HG03103 (cell line): ENCODE data around the gene DSN1.
"Not testable (repeated sequence)": the region's sequence is repeated elsewhere in the genome, so short reads cannot be mapped to it uniquely, and the experiment has no call there.

ENCODE experiments used
- ATAC-seq: cut with Tn5 transposase; IDR thresholded peaks from one replicate; pipeline ENCODE4 v1.9.1; 2021; ENCODE audit warnings: low read depth; ENCODE audit not compliant: unreplicated experiment

DSN1 gene, protein sequence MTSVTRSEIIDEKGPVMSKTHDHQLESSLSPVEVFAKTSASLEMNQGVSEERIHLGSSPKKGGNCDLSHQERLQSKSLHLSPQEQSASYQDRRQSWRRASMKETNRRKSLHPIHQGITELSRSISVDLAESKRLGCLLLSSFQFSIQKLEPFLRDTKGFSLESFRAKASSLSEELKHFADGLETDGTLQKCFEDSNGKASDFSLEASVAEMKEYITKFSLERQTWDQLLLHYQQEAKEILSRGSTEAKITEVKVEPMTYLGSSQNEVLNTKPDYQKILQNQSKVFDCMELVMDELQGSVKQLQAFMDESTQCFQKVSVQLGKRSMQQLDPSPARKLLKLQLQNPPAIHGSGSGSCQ

DNA sequence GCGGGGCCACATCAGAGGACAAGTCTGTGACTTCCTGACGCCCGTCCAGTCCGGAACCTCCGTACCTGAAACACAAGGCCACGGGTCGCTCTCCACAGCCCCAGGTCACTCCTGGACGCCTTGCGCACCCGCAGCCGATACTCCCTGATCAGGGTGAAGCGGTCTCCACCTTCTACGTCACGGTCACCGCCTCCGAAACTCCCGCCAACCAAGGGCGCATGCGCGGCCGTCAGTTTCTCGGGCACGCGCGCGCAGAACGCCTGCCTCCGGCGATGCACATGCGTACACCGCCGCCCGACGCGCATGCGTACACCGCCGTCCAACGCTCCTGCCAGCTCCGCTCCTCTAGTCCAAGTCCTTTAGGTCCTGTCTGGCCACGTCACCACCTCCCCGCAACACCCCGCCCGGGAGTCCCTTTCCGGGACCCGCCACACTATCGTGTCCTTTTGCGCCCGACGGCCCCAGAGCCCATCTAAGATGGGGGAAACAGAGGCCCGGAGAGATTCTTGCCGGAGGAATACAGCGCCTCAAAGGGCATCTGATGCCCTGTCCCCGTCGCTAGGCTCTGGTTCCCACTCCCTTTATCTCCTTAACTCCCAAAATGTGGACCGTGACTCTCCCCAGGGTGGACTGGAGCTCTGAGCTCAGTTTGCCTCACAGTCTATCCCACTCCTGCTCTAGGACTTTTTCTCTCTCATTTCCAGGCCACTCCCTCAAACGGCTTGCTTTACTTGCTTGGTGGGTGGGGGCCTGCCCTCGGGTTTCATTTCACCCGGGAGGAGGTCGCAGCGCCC is at the start of gene DSN1:
Gene DSN1 (minus strand): TSS at position 167 of the 794 bp plus-strand sequence. CDS start 2,305 bp downstream, outside the sequence.
- peak; percentile 78 for ATAC-seq

DNA sequence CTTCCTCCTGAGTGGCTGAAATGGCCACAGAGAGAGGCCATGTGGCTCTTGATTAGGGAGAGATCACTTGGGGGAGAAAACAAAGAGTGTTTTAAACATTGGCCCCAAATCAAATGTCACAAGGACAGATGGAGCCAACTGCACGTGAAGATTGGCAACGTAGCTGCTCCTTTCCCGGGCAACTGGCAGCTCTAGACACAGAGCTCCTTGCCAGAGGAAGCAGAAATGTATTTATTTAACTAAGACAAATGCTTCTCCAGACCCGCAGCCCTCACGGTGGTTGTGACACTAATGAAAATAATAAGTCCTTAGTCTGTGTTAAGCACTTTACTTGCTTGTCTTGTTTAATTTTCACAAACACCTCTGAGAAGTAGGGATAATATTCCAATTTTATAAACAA is 49.6 kb upstream of the DSN1 start:
- ATAC-seq, result no peak

DNA sequence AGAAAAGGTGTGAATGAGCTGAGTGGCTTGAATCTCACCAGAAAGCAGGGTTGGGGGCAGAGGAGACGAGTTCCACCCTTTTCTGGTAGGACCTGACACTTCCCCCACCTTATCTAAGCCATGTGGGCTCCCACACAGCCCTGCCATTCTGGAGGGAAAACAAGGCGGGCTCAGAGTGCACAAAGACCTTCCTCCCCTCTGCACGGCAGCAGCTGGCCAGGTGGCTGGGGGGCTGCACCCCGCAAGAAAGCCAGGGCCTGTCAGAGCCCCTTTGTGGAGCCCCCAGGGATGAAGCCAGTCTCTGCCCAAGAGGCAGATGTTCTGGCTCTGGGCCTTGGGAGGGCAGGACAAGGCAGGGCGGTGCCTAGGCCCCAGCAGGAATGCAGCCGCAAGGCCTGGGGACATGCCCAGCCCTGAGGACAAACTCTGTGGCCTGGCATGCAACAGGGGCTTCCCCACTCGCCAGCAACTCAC is 48.4 kb upstream of the DSN1 start:
- no peak for ATAC-seq

DNA sequence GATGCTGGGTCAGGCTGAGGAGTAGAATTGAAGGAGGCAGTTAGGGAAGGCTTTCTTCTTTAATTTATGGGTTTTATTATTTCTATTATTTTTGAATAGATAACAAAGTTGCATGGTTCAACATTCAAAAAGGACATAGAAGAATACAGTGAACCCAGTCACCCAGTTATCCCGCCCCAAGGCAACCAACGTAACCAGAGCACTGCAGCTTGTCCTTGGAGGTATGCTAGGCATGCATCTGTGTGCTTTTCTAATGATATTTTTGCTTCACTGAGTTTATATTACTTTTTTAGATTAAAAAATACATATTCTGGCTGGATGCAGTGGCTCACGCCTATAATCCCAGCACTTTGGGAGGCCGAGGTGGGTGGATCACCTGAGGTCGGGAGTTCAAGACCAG is 47.4 kb upstream of the DSN1 start:
- no peak for ATAC-seq

DNA sequence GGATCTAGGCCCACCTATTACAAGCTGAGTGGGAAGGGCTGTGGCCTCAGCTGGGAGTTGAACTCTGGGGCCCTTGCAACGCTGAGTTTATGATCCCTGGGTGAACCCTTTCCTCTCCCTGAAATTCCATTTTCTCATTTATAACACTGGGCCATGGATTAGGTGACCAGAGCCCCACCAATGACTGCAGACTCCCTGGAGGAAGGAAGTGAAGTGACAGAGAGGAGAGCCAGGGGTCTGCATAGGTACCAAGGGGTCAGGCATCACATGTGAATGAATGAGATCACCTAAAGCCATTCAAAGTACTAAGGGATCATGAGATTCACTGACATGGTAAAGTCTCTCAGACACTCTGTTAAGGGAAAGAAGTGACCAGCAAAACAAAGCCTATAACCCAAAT is 46.5 kb upstream of the DSN1 start:
- no peak for ATAC-seq

DNA sequence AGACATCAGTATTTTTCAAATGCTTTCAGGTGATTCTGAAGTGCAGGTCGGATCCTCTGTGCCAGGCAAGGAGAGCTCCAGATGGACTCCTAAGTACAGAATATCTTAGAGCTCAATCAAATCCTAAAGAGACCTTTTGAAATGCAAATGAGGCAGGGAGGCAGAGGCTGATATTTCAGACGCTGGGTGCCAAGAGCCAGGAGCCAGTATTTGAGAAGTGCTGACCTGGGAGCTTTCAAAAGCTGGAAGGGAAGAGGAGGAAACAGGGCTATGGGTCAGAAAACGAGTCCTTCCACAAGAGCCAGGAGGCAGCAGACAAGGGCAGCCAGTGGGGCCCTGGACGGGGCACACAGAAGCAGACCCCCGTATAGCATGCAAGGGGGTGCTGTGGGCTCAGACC is 46.1 kb upstream of the DSN1 start:
- ATAC-seq, result no peak

DNA sequence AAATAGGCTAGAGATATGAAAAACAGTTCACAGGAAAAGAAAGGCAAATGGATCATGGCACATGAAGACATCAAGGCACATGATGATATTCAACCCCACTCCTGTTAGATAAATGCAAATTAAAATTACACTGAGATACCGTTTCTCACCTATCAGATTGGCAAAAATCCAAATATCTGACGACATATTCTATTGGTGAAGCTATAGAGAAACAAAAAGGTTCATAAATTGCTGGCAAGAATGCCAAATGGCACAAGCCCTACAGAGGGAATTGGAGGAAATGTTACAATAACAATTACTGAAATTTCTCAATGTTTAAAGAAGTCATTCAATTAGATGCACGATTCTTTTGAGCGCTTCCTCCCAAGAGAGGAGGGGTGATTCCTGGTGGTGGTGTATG is 45.3 kb upstream of the DSN1 start:
- no peak for ATAC-seq

DNA sequence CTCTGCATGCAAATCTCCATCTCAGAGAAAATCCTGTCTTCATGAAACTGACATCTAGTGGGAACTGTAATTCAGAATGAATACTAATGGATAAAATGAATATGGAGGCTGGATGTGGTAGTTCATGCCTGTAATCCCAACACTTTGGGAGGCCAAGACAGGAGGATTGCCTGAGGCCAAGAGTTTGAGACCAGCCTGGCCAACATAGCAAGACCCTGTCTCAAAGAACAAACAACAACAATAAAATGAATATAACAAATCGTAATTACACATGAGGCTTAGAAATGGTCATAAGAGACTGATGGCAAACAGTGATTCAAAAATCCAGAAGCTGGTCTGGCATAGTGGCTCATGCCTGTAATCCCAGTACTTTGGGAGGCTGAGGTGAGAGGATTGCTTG is 44.6 kb upstream of the DSN1 start:
- no peak for ATAC-seq

DNA sequence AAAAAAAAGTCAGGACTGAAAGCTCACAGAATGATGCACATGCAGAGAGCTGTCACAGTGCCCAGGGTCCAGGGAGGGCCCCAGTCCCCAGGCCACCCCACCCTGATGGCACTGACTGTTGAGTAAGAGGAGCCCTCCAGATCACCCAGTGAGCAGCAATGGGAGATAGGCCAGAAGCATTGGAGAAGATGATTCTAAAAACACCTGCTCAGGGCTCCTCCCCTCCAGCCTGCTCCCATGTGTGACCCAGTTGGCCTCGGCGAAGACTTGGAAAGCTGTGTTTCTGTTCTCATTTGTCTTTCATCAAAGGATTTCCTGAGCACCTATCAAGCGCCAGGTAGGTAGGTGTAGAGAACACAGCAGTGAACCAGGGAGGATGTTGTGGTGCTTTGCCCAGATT is 43.9 kb upstream of the DSN1 start:
- ATAC-seq, result no peak

DNA sequence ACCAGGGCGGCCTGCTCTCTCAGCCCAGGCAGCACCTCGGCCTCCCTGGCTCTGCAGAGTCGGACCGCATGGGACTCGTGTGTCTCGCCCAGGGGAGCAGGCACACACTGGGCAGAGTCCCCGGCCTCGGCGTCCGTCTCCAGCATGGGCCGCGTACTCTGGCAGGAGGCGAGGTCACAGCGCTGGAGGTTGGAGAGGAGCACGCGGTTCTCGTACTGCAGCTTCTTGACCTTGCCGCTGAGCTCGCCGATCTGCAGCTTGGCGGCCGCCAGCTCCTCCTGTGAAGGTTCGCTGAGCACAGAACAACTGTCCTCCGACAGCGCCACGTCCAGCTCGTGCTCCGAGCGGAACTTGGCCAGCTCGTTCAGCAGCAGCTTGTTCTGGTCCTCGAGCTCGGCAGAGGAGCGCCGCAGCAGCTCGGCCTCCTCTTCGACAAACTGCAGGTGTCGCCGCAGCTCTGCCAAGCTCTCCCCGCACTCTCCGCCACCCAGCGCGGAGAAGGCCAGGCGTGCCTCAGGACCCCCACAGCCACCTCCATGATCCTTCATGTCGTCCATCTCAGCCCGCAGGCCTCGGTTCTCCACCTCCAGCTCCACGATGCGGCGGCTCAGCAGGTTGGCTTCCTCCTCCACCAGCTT is 42.0 kb upstream of the DSN1 start:
- ATAC-seq, result no peak

DNA sequence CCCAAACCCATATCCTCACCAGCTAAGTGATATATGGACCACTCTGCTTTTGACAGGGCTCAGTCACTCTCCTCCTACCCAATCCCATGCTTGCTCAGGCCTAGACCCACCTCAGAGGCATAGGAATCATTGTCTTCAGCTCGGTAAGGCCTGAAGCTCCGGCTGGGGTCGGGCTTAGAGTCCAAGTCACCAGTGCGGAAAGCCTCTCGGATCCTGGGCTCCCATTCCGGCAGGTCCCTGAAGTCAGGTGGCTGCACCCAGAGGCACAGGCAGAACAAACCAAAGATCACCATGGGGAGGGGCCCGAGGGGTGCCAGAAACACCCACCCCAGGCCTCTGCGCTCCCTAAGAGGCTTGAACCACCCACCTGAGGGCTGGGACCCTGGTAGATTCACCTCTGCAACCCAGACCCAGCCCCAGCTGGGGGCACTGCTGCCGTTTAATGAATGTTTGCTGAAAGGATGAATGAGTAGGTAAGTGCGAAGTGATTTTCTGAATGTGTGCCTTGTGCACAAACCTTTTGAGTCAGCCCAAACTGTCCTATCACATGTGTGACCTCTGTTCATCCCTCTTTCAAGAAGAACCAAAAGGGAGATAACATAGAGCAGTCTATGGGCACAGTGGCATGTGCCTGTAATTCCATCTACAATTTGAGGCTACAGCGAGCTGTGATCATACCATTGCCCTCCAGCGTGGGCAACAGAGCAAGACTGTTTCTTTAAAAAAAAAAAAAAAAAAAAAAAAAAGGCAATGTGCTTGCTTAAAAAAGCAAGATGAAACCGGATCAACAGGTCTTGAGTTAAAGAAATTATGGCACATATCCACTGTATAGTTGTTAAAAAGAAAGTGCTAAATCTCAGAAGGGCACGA is 39.3 kb upstream of the DSN1 start:
- ATAC-seq, result no peak

DNA sequence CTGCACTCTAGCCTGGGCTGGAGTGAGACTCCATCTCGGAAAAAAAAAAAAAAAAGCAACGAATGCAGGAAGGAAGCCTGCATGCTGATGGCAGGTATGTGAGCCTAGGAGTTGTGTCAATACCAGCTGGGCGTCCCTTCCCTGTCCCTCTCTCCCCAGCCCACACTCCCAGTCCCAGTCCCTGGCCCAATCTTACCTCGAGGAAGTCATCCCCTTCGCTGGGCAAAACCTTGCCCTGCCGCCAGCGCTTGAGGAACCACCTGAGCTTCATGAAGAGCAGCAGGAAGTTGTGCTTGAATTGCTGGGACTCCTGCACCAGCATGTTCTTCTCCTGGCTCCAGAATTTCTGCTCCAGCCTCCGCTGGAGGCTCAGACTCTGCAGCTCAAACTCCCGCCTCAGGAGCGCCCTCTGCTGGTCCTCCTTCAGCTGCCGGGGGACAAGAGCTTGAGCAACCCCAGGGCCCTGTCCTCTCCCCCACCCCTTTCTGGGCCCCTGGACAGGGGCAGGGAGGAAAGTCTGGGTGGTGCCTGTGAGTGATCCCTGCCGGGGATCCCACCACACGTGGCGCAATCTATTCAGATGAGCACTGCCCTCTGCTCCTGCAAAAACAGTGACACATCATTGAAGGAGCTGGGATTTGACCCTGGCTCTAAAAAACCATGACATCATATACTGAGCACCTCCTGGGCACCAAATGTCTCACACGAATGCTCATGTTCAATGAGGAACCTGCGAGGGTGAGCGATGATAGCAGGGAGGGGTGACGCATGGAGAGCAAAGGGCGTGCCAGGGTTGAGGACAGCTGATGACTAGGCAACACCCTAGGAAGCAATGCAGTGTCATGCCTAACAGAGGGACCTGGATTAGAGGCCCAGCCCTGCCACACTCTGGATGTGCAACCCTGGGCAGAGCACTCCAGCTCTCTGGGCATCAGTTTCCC is 35.0 kb upstream of the DSN1 start:
- ATAC-seq, result no peak

DNA sequence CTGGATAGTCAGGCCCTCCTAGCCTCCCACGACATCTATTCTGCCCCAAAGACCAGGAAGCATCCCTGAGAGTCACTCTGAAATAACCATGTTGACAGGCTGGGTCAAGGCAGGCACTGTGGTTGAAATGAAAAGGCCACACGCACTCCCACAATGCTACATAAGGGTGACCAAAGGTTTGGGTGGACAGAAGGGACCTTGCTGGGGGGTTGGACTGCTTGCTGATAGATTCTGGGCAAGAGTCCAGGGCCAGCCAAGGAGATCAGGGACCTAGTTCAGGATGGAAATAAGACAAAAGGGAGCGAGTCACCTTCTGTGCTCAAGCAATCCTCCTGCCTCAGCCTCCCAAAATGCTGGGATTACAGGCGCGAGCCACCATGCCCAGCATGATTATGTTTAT is 32.5 kb upstream of the DSN1 start:
- no peak for ATAC-seq

DNA sequence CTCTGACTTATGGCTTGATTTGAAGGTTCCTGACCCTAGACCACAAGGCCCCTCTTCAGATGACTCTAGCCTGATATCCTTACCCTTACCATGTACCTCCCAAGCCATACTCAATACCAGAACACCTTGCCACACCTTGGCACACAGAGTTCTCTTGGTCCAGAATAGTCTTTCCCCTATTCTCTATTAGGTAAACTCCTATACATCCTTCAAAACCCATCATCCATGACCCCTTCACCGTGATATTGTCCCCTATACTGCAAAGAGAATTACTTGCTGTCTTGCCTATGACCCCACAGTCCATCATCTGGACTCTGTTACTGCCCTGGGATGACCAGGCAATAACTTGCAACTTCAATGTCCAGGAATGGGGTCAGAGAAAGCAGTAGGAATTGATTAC is 31.8 kb upstream of the DSN1 start:
- no peak for ATAC-seq

DNA sequence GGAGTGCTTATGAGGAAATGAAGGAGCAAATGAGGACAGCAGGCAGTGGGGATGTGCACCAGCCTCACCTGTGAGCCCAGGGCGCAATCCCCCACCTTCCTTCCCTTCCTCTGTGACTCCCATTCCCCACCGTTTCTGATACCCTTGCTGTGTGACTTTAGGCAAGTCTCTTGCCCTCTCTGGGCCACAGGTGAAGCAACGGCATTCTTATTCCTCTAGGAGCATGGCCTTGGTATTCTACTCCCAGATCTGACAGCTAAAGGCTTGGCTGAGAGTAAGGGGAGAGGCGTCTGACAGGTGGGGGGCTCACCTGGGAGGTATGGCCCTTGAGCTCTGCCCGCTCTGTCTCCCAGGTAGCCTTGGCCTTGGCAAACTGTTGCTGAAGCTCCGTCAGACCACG is 30.9 kb upstream of the DSN1 start:
- ATAC-seq, result no peak

DNA sequence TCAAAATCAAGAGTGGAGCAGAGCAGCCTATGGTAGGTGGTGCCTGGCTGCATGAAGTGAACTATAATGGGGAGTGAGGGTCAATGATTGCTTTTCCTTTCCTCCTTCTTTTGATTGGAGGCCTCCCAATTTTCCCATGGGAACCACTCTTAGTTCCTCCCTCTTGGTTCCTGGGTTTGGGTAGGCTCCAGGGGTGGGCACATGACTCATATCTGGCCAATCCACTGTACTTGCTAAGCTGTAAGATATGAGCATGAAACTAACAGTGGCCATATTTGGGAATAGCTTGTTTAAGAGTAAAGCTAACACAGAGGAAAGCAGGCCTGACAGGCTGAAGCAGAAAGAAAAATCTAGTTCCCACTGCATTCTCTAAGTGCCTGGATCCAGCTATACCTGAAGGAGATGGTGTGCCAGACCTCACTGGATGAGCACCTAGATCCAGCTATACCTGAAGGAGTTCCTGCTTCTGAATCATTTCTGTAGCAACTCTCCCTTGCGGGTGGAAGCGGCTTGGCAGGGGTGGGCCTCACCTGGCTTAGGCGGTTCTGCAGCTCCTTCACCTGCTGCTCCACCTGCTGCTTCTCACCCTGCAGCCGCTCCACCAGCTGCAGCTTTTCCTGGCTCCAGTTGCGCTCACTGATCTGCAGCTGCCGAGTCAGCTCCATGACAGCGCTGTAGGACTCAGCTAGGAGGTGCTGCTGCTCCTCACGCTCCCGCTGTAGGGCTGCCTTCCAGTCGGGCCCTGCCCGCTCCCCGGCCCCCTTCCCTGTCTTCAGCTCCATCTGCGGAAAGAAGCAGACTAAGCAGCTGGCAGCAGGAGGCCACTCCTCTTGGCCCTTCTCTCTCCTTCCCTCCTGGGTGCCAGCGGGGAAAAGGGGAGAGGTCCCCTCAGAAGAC is 29.0 kb upstream of the DSN1 start:
- ATAC-seq, result no peak

DNA sequence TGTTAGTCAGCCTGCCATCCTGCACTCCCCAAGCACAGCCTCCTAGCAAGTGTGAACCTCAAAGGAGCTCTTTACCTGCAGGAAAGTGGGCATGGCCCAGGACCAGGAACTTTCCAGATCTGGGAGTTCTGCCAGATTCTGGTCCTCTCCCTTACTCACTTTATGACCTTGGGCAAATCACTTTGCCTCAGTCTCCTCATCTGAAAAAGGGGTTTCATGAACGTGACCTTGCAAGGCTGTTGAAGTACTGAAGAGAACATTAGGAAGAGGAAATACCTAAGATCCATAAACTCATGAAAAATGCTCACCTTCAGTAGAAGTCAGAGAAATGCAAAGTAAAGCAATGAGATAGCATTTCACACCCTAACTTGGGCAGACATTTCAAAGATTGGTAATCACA is 26.8 kb upstream of the DSN1 start:
- ATAC-seq, result no peak

DNA sequence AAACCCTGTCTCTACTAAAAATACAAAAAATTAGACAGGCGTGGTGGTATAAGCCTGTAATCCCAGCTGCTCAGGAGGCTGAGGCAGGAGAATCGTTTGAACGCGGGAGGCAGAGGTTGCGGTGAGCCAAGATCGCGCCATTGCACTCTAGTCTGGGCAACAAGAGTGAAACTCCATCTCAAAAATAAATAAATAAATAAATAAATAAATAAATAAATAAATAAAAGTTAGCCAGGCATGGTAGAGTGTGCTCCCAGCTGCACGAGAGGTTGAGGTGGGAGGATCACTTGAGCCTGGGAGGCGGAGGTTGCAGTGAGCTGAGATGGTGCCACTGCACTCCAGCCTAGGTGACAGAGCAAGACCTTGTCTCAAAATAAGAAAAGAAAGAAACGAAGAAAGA is 25.8 kb upstream of the DSN1 start:
- not testable (repeated sequence) for ATAC-seq
